Stimulated activated CD4-positive, alpha-beta T cell treated with anti-CD3 and anti-CD28 coated beads, TNF-alpha, amount 100 ng/mL, for 4 hours (primary cell): ENCODE data around the gene LMAN1L.

Experiments used
- DNase-seq, 3 experiments: peaks; one replicate each; pipeline ENCODE4 v3.0.0-alpha.2; 2020; ENCODE audit warnings: low read depth in 3 of 3

LMAN1L gene

GRCh38 chr15:74812533-74812932 lies at the start of gene LMAN1L:
LMAN1L (plus strand) TSS chr15:74812835; CDS start chr15:74812855, 20 bp downstream.
- DNase-seq: no peak

GRCh38 chr15:74763416-74763815 lies 49.2 kb upstream of the LMAN1L start:
- no peak for DNase-seq

DNA sequence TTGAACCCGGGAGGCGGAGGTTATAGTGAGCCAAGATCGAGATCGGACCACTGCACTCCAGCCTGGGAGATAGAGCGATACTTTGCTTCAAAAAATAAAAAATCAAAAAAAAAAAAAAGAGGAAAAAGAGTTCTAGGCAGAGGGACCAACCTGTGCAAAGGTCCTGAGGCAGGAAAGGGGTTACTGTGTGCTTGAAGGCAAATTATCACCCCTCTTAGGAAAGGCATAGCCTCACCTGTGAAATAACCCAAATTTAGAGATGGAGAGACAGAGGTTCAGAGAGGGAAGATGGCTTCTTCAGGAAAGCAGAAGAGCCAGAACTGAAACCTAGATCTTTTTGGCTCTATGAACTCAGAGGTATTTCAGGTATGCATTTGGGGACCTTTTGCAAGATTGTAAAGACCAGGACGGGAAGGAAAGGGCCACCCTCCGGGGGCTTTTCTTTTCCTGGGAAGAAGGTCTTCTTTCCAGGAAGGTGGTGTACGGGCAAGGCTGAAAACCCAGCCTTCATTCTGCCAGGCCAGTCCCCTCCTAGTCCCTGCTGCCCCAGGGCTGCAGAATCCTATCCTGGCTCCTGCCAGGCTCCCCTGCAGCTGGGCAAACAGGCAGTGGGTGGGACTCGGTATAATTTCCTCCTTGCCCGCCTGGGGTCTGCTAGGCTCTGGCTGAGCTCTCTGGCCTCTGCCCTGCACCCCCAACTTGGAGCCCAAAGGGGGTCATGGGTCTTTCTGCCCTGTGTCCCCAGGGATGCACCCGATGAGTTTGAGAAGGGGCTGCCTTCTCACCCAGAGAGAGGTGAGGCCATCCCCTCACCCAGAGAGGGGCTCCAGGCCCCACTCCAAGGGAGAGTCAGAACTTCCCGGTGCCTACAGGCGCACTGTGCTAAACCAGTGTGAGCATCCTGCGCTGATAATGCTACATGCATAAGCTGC lies 45.2 kb upstream of the LMAN1L start:
- DNase-seq: no peak

DNA sequence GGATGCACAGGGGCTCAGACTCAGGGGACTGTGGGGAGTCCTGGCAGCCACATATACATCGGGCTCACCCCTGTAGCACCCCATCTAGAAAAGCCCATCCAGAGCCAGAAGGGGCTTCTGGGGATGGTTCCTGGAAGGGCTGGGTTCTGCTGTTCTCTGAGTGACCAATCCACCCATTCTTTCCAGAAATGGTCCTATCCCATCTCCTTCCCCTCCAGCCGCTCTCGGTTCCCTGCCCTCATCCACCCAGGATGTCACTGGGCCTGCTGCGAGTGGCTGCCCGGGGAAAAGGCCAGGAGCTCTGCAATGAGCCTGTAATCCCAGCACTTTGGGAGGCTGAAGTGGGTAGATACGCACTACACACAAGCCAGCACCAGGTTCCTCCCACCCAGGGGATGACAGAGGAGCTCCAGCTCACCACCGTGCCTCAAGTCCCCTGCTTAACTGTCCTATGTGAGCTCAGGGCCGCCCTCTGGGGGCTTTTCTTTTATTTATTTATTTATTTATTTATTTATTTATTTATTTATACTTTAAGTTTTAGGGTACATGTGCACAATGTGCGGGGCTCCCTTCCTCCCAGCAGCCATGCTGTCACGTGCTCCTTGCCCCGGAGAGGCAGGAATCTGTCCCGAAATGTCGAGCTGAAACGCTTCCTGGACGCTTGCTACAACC lies 44.4 kb upstream of the LMAN1L start:
- no peak for DNase-seq

GRCh38 chr15:74768771-74769342 lies 43.8 kb upstream of the LMAN1L start:
- DNase-seq: peak in 2 of 3 experiments; percentile 39 to 42

DNA sequence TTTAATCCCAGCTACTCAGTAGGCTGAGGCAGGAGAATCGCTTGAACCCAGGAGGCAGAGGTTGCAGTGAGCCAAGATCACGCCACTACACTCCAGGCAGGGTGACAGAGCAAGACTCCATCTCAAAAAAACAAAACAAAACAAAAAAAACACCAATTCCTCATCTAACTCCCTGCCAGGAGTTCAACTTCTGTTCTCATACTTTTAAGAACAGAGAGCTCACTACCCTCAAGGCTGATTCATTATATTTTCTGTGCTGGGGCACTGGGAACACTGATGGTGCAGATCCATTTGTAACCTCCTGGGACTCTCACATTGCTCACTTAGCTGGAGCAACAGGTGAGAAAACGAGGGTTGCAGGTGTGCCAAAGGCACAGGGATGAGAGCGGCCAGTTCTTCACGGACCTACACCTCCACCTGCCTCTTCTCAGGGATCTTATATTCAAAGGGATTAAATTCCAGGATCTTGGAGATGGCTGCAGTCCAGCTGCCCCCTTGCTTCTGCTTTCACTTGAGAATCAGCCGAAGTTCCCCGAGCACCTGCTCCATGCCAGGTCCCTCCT lies 43.1 kb upstream of the LMAN1L start:
- DNase-seq: no peak

GRCh38 chr15:74770211-74770903 lies 42.3 kb upstream of the LMAN1L start:
- no peak for DNase-seq

DNA sequence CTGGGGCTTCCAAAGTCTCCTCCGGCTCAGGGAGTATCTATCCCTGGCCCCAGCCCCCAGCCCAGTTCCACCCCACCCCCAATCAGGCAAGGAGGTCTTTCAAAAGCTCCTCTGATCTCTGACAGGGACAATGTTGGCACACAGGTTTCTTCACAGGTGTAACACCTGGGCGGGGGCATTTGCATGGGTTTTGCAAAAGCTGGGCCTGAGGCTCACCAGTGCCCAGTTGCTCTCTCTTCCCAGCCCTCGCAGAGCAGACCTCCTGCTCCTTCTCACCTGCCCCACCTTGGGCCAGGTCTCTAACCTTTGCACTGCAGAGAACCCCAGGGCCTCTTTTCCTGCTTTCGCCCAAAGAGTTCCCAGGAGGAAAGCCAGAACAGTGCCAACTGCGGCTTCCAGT lies 39.3 kb upstream of the LMAN1L start:
- no peak for DNase-seq

DNA sequence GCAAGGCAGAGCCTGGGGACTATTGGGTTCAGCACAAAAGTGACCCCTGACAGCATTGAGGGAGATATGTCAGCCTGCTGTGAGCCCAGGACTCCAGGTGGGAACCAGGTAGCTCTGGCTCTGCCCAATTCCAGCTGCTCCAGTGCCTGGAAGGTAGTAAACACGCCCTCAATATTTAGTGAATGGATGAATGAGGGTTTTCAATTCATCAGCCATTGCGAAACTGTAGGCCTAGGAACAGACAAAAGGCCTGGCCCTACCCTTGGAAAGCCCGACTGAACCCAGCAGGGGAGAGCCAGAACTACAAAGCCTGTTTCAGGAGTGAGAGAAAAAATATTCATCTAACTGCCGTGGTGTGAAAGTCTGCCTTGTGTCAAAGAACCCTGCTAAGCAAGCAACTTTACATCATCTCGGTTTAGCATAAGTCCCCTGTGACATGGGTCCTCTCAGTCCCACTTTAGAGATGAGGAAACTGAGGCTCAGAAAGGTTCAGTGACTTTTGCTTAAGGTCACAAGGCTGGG lies 38.8 kb upstream of the LMAN1L start:
- DNase-seq: no peak

GRCh38 chr15:74775132-74775562 lies 37.5 kb upstream of the LMAN1L start:
- DNase-seq: no peak

DNA sequence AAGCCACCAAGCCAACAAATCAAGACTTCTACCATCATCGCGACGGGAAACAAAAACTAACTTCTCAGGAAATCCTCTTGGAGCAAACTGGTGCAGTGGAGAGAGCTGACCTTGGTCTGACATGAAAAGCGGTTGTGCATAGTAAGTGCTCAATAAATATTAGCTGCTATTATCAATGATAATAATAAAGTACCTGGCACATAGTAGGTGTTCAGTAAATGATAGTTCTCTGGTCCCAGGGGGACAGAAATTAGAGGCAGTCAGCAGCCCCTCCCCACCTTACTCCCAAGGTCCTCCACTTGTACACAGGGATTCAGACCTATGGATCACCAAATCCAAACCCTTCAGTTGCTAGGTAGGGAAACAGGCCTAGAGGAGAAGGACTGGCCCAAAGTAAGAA lies 36.7 kb upstream of the LMAN1L start:
- DNase-seq: no peak

DNA sequence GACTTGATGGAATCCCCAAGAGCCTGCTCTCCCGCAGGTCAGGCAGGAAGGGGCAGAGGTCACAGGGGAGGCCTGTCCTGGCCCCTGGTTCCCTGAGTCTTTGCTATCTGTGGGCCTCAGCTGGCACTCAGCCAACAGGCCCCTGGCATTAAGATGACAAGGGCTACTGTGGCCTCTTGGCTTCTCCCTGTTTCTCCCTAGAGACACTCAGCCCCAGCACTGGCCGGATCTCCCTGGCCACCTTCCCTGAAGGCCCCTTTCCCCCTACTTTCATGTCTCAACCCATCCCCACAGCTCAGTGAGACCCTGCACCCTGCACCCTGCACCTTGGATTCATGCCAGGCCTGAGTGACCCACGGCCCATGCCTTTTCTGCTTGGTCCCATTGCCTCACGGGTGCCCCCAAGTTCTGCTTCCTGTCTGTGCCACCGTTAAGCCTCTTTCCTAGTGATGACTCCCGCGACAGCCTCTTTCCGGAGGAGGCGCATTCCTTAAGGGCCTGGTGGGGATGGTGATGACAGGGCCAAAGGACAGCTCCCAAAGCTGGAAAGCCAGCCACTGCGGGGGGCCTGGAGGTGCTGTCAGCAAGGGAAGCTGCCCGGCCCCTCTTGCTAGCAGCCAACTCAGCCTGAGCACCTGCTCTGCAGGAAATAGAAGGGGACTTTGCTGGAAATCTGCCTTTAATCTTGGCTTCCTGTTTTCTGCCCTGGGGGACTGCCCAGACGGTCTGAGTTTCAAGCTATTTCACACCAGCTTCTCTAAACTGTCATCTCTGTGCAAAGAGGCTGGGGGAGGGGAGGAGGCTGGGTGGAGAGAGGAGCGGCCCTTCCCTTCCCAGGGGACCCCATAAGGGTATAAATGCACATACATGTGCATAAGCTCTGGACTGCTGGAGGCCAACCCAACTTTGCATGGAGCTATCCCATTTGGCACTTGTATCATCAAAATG lies 35.5 kb upstream of the LMAN1L start:
- DNase-seq: no peak

DNA sequence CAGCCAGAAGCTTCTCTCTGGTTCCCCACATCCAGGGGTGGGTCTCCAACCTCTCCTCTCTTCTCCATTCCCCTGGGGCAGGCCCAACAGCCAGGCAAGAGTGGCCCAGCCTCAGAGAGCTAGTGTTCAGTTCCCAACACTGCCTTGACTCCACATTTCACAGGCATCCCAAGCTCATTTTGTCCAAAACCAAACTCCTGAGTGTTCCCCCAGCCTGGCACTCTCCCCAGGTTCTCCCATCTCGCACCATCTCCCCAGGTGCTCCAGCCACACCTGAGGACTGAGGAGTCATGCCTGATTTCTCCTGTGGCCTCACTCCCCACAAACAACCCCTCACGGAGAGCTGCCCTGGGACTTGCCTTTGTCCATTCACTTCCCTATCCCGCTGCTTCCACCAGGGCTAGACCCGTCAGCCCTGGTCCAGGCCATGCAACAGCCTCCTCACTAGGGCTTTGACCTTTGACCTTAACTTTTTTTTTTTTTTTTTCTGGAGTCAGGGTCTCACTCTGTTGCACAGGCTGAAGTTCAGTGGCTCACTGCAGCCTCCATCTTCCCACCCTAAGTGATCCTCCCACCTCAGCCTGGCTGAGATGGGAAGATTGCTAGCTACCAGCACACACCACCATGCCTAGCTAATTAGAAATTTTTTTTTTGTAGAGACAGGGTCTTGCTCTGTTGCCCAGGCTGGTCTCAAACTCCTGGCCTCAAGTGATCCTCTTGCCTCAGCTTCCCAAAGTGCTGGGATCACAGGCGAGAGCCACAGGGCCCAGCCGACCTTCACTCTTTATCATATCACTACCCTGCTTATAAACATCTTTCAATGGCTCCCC lies 34.7 kb upstream of the LMAN1L start:
- DNase-seq: no peak

DNA sequence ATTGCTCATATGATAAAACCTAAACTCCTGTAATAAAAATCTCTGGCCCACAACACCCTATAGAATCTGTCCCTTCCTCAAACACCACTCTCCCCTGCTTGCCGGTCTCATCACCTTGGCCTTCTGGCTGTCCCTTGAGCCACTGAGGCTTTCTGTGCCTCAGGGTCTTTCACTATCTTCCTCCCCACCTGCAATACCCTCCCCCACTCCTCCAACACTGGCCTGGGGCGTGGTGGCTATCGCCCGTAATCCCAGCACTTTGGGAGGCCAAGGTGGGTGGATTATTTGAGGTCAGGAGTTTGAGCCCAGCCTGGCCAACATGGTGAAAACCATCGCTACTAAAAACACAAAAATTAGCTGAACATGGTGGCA lies 34.0 kb upstream of the LMAN1L start:
- DNase-seq: no peak

- DNase-seq: no peak
These were observed 33.4 kb upstream of the LMAN1L start for GRCh38 chr15:74779162-74779648.

GRCh38 chr15:74780523-74781430 lies 31.9 kb upstream of the LMAN1L start:
- DNase-seq: no peak

DNA sequence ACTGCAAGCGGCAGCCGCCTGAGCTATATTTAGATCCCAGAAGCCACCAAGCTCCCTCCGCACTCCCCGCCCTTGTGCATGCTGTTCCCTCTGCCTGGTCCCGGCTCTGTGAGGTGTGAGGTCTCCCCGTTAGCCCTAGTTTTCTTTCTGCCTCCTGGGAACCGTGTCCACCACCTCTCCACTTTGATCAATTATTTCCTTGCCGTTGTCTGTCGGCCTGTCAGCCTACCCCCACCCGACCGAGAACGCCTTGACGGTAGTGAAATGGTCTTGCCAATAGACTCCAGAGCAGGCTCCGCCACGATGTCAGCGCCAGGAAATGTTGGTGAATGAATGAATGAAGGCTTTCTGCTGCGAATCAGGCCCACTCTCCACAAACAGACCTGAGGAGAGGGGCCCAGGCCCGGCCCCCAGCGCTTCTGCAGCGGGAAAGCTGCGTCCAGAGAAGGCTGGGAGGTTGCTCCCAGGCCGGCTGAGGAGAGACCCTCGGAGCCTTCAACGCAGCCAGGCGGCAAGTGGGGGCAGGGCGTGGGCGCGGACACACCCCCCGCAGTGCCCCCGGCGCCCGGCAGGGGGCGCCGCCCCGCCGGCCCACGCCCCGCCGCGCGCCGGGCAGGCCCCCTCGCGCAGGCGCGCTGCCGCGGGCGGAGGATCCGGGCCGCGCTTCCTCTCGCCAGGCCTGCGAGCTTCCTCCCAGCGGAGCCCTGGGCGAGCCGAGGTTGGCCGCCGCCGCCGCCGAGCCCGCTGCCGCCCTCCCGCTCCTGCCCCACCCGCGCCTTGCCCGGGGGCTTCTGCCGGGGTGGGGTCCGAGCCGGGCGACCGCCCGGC lies 31.0 kb upstream of the LMAN1L start, which contains the start of gene CSK:
Gene CSK, plus strand, starts transcription at position 650 of the 828 bp plus-strand sequence. CDS start 16,218 bp downstream, outside the sequence.
- peak; percentile 59 to 73 (median 61) for DNase-seq
